ENCODE measurements around the gene HTR5A.
"Not testable (repeated sequence)": the region's sequence is repeated elsewhere in the genome, so short reads cannot be mapped to it uniquely, and the experiment has no call there.

HTR5A gene

GRCh38 chr7:155069992-155070751 is at the start of gene HTR5A:
TSS of gene HTR5A (plus strand) at chr7:155070324. CDS start at chr7:155070900, 576 bp downstream.
- peak; percentile 93 for DNase-seq (ENCODE audit: low spot score)

GRCh38 chr7:155020996-155021395 is 49.1 kb upstream of the HTR5A start:
- DNase-seq (ENCODE audit: low spot score) = no peak

GRCh38 chr7:155021699-155022145 is 48.4 kb upstream of the HTR5A start:
- DNase-seq (ENCODE audit: low spot score) = no peak

GRCh38 chr7:155027879-155028278 is 42.2 kb upstream of the HTR5A start:
- DNase-seq (ENCODE audit: low spot score) = no peak

- no peak for DNase-seq (ENCODE audit: low spot score)
Observed at GRCh38 chr7:155032978-155033377, 37.1 kb upstream of the HTR5A start.

GRCh38 chr7:155034495-155034894 is 35.6 kb upstream of the HTR5A start:
- not testable (repeated sequence) for DNase-seq (ENCODE audit: low spot score)

- no peak for DNase-seq (ENCODE audit: low spot score)
Observed at GRCh38 chr7:155038335-155038734, 31.8 kb upstream of the HTR5A start.

- no peak for DNase-seq (ENCODE audit: low spot score)
Observed at GRCh38 chr7:155043756-155044155, 26.4 kb upstream of the HTR5A start.

GRCh38 chr7:155048006-155048405 is 22.1 kb upstream of the HTR5A start:
- DNase-seq (ENCODE audit: low spot score) = no peak

GRCh38 chr7:155051355-155051754 is 18.8 kb upstream of the HTR5A start:
- no peak for DNase-seq (ENCODE audit: low spot score)

GRCh38 chr7:155053002-155053401 is 17.1 kb upstream of the HTR5A start:
- DNase-seq (ENCODE audit: low spot score) = no peak

GRCh38 chr7:155054761-155055160 is 15.4 kb upstream of the HTR5A start:
- no peak for DNase-seq (ENCODE audit: low spot score)

GRCh38 chr7:155057076-155057475 is 13.0 kb upstream of the HTR5A start:
- DNase-seq (ENCODE audit: low spot score) = no peak

- no peak for DNase-seq (ENCODE audit: low spot score)
Observed at GRCh38 chr7:155058896-155059295, 11.2 kb upstream of the HTR5A start.

GRCh38 chr7:155059703-155060102 is 10.4 kb upstream of the HTR5A start:
- no peak for DNase-seq (ENCODE audit: low spot score)

GRCh38 chr7:155062411-155062810 is 7.7 kb upstream of the HTR5A start:
- no peak for DNase-seq (ENCODE audit: low spot score)

GRCh38 chr7:155064186-155064585 is 5.9 kb upstream of the HTR5A start:
- no peak for DNase-seq (ENCODE audit: low spot score)

GRCh38 chr7:155066417-155066950 is 3.6 kb upstream of the HTR5A start:
- DNase-seq (ENCODE audit: low spot score) = peak; percentile 65

- DNase-seq (ENCODE audit: low spot score) = no peak
Observed at GRCh38 chr7:155071121-155071651, 1.1 kb downstream of the HTR5A start.

- no peak for DNase-seq (ENCODE audit: low spot score)
Observed at GRCh38 chr7:155071916-155072571, 1.9 kb downstream of the HTR5A start.

- DNase-seq (ENCODE audit: low spot score) = no peak
Observed at GRCh38 chr7:155073922-155074321, 3.8 kb downstream of the HTR5A start.

- DNase-seq (ENCODE audit: low spot score) = no peak
Observed at GRCh38 chr7:155084021-155084420, 13.9 kb downstream of the HTR5A start.

- DNase-seq (ENCODE audit: low spot score) = no peak
Observed at GRCh38 chr7:155084969-155085368, 14.8 kb downstream of the HTR5A start.
